ENCODE measurements around the gene MC3R.

DNA sequence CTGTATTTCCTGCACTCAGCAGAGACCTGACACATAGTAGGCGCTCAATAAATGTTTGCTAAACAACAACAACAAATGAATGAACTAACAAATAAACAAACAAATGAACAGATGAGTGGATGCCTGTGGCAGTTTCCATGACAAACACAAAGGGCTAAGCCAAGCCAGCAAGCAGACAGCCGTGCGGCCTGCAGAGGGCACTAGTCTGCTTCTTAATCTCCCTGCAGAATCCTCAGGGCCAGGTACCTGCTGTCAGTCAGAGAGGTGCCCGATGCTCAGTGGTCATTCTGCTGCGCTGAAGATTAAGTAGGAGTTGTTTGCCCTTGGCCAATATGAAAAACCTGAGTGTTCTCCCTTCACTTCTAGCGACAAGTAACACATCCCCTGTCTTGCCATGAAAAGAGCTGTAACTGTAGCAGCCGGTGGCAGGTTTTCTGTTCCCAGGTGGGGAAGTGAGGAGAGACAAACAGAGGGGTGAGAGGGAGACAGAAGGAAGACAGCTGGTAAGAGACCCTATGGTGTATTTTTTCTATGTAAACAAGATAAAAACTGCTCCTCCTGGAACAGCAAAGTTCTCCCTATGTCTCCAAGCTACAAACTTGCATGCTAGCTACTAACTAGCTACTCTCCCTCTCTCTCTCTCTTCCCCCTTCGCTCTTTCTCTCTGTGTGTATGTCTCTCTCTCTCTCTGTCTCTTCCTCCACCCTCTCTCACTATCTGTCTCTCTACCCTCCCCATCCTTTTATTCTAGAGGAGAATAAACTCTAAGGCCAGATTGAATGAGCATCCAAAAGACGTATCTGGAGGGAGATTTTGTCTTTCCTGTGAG, at the start of gene MC3R:
- TF ChIP-seq, protein P1, sequence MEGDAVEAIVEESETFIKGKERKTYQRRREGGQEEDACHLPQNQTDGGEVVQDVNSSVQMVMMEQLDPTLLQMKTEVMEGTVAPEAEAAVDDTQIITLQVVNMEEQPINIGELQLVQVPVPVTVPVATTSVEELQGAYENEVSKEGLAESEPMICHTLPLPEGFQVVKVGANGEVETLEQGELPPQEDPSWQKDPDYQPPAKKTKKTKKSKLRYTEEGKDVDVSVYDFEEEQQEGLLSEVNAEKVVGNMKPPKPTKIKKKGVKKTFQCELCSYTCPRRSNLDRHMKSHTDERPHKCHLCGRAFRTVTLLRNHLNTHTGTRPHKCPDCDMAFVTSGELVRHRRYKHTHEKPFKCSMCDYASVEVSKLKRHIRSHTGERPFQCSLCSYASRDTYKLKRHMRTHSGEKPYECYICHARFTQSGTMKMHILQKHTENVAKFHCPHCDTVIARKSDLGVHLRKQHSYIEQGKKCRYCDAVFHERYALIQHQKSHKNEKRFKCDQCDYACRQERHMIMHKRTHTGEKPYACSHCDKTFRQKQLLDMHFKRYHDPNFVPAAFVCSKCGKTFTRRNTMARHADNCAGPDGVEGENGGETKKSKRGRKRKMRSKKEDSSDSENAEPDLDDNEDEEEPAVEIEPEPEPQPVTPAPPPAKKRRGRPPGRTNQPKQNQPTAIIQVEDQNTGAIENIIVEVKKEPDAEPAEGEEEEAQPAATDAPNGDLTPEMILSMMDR (conservative IDR thresholded peaks at IDR 0.05; ENCODE audit: low read length): peak; percentile 89
- TF ChIP-seq EZH2phosphoT487 (IDR thresholded peaks at IDR 0.05; ENCODE audit: borderline replicate concordance): no peak

Measured in Loucy (cell line).